Heart left ventricle (tissue), 13 donors: Measurements from ENCODE around the gene IL6R.
"Not testable (repeated sequence)": the region's sequence is repeated elsewhere in the genome, so short reads cannot be mapped to it uniquely, and the experiment has no call there.

Experiments used
- CTCF ChIP-seq, 12 donors: fragments of 200-600 bp; sonication (generic) in 4 of 12; IDR thresholded peaks; one replicate each; pipeline versions ENCODE4 v1.5.0 to v1.8.0; 2018 to 2022; ENCODE audit warnings: antibody characterized with exemption in 12 of 12, mild to moderate bottlenecking in 5 of 12
- POLR2A ChIP-seq, 2 donors: fragments of 450-650 bp; IDR thresholded peaks; one replicate each; pipeline ENCODE4 v1.6.1; 2017; ENCODE audit warnings: antibody characterized with exemption in 2 of 2, mild to moderate bottlenecking in 2 of 2, moderate library complexity in 2 of 2
- donor health status: ischemic (EF 13 %, LVEDD 7.1; RV severe dilation, severe dysfunction).
- donor health status: DM: no; HTN: yes; CAD: no.
- donor health status: DM: no; HTN: no; CAD: no.
- donor health status: ischemic (EF 25% LVEDD 6.9; RV normal size, moderate dysfunction).
- donor health status: ischemic (EF 25% LVEDD 5.7; RV mildly dilated, moderate dysfunction).
- donor health status: ischemic (EF 35%, LVEDD 5.7; RV mildly dilated, moderate dysfunction).
- donor health status: nonischemic (EF 11% LVEDD 7.7; RV severe dilation, severe dysfunction).
- donor health status: DM: yes; HTN: yes; CAD: no.
- donor health status: PGD.
- donor health status: ischemic (EF 29% LVEDD 5.4; RV normal size, mild dysfunction).
- donor health status: nonischemic (EF 23%, LVEDD 6.1; RV moderate dilation, normal function).

GRCh38 chr1:154486756-154487155 lies 81.6 kb downstream of the IL6R start:
- TF ChIP-seq CTCF, POLR2A (IDR thresholded peaks at IDR 0.05): not testable (repeated sequence)
